Measurements from ENCODE around the gene TCFL5.

GRCh38 chr20:62794007-62794724 lies 67.5 kb downstream of the TCFL5 start:
- TF ChIP-seq CTCF (IDR thresholded peaks at IDR 0.05) = no peak
- peak; percentile 9 to 71 for TF ChIP-seq POLR2A (IDR thresholded peaks at IDR 0.05)
